HG02763 (cell line): ENCODE data around the gene LRPAP1.

Experiments
- ATAC-seq: cut with Tn5 transposase; IDR thresholded peaks from one replicate; pipeline ENCODE4 v1.9.1; 2021; ENCODE audit warnings: mild to moderate bottlenecking, moderate library complexity; ENCODE audit not compliant: unreplicated experiment

Gene LRPAP1

GRCh38 chr4:3475713-3476260 is 56.4 kb downstream of the LRPAP1 start:
- no peak for ATAC-seq

DNA sequence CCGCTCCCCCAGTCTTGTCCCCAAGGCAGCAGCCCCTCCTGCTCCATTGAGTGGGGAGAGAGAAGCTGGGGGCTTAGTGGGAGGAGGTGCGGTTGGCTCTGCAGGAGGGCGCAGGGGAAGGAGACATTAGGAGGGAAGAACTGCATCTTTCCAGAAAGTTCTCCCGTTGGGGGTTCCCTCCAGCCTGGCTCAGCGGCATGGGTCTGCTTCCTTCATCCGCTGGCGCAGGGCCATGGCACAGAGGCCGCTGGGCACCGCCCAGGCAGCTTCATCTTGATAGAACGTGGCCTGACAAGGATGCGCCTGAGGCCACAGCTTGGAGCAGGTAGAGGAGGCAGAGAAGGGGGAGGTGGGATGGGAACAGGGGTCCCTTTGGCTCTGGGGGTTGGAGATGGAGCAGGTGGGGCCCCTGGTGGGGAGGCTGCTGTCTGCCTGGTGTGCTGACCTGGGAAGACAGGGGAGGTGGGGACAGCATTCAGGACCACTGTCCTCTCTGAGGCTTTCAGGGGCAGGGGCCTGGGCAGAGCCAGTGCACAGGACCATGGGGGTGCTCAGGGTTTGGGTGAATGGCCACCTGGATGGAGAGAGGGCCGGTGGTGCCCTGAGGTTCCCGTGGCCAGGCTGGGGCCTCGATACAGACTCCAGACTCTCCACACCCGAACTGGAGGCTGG is 57.0 kb downstream of the LRPAP1 start:
- ATAC-seq, result no peak

DNA sequence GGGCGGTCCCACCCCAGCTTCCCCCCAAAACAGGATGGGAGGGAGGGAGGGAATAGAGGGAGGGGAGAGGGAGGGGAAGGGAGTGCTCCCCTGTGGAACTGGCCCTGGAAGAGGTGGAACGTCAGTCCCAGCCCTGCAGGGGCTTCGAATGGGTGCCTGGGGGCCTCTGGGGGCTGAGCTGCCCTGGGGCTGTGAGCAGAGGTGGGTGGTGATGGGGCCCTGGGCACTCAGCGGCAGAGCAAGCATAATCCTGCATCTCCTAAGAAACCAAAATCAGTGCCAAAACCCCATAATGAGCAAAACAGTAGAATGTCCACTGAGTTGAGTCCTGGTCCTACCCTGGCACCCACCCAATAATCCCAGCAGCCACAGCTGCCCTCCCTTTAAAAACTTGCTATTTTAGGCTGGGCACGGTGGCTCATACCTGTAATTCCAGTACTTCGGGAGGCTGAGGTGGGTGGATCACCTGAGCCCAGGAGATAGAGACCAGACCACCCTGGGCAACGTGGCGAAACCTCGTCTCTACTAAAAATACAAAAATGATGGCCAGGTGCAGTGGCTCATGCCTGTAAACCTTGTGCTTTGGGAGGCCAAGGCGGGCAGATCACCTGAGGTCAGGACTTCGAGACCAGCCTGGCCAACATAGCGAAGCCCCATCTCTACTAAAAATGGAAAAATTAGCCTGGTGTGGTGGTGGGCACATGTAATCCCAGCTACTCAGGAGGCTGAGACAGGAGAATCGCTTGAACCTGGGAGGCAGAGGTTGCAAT is 58.0 kb downstream of the LRPAP1 start:
- no peak for ATAC-seq

DNA sequence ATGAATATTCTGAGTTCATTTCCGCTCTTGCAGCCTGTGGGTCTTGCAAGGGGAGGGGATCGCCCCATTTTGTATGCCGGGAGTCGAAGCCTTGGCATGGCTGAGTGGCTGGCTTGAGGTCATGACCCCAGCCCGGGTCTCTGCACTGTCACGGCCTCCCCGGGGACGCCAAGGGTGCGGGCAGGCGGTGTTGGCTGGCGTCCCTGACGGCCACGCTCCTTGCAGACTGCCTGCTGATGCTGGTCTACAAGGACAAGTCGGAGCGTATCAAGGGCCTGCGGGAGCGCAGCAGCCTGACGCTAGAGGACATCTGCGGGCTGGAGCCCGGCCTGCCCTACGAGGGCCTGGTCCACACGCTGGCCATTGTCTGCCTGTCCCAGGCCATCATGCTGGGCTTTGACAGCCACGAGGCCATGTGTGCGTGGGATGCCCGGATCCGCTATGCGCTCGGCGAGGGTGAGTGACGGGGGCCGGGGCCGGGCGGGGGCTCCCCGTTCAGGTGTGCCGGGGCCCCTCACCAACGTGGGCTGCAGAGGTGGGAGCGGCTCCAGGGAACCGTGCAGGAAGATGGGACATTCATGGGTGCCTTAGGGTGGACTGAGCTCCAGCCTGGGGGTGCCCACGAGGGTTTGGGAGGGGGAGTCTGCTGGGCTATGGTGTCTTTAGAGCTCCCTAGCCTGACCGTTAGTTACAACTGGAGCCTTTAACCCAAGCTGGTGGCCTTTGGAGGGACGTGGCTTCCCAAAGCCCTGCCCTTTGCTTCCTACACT is 58.9 kb downstream of the LRPAP1 start:
- no peak for ATAC-seq

GRCh38 chr4:3472411-3473141 is 59.6 kb downstream of the LRPAP1 start:
- ATAC-seq, result no peak

GRCh38 chr4:3471886-3472285 is 60.3 kb downstream of the LRPAP1 start:
- ATAC-seq, result no peak

GRCh38 chr4:3471098-3471760 is 61.0 kb downstream of the LRPAP1 start:
- ATAC-seq, result no peak

DNA sequence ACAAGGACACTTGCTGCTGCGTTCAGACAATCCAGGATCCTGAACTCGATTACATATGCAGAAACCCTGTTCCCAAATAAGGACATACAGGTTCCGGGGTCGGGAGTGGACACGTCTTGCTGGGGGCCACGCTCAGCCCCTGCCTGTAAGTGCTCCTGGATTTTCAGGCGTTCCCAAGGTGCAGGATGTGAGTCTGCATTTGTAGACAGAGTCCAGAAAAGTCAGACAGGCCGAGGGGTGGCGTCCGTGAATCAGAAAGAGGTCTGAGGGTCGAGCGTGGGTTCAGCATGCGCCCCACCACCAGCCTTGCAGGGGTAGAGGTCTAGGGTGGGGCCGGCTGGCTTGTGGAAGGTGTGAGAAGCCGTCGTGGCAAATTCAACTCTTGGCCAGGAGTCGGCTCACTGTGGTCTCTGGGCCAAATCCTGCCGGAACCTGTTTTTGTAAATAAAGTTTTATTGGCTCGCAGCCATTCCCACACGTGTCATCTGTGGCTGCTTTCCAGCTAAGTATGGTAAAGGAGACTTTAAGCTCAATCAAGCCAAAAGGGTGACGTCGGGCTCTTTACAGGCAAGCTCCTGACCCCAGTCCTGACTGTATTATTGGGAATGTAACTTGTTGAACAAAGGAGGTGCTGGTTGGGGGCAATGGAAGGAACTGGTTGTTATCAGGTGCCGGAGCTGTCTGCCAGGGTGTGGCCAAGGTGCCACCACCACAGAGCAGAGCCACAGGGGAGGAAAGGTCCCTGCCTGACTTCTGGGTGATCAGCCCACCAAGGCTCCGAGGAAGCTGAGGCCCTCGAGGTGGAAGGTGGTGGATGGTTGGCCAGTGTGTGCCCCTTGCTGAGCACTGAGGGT is 61.8 kb downstream of the LRPAP1 start:
- ATAC-seq, result no peak

DNA sequence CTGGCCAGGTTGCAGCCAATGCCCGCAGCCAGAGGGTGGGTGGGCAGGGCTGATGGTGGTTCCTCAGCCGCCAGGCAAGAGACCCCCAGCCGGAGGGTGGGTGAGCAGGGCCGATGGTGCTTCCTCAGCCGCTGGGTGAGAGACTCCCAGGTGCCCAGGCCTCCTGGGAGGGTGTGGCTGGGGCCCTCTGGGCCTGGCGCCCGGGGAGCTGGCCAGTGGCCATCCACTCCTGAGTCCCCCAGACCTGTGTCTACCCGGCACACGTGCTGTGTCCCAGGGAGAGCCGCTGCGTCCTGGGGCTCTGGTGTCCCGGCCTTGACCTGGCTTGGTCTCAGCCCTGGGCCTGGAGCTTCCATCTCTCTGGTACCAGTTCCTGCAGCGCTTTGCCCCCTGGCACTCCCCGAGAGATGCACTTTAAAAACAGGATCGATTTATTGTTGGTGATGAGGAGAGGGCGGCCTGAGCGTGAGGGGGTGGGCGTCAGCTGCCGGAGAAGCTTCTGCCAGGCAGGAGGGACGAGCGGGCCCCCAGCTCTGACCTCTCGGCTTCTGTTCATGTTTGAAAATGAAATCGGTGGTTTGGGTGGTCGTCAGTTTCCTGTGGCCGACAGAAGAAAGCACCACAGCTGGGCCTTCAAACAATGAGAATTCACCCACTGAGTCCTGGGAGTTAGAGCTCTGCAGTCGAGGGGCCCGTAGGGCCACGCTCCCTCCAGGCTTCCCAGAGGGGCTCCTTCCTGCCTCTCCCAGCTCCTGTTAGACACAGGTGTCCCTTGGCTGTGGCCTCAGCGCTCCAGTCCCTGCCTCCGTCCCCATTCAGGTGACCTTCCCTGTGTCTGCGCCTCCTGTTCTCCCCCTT is 62.6 kb downstream of the LRPAP1 start:
- ATAC-seq, result no peak

- no peak for ATAC-seq
Observed at GRCh38 chr4:3468804-3469203, 63.4 kb downstream of the LRPAP1 start.

GRCh38 chr4:3468154-3468553 is 64.1 kb downstream of the LRPAP1 start:
- no peak for ATAC-seq

- no peak for ATAC-seq
Observed at GRCh38 chr4:3467601-3468031, 64.6 kb downstream of the LRPAP1 start.

GRCh38 chr4:3466691-3467600 is 65.3 kb downstream of the LRPAP1 start:
- no peak for ATAC-seq

DNA sequence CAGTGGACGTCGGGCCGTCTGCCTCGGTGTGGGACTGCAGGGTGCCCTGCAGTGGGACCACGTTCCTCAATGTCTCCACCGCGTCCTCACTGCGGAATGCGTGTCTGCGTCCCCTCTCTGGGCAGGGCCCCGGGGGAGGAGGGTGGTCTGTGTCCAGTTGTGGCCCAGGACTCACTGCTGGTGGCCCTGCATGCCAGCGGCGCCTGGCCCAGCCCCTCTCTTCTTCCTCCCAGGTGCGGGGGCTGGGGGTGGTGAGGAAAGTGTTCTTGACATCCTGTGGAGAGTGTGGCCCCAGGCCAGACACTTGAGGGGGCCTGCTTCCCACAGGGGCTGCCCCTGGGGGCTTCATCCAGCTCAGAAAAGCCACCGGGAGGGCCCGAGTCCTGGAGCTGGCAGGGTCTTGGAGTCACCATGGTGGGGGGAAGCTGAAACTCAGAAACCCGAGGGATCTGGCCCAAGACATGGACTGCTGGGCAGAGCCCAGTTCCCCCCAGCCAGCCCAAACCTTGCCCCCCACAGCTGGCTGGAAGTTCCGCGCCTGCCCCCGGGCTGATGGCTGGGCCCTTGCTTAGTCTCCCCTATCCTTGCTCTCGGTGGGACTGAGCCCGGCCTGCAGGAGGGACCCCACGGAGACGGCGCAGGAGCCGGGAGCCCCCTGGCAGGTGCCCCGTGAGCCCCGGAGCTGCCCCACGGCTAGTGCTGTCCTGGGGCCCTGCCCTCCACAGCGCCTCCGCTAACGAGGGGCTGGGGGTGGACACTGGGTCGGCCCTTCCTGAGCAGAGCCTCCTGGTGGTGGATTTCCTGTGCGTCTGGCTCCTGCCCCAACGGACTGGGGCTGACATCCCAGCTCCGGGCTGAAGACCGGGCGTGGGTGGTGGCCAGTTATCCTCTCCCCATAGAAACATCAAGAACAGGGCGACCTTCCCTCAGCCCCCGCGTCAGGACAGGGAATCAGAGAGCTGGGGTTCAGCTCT is 66.2 kb downstream of the LRPAP1 start:
- ATAC-seq, result no peak

- no peak for ATAC-seq
Observed at GRCh38 chr4:3464911-3465697, 67.1 kb downstream of the LRPAP1 start.
